CD4-positive, alpha-beta T cell treated with Interleukin-12 subunit alpha and Interleukin-12 subunit beta, for 1 hour (primary cell): ENCODE results near the gene ACOT12.

Source experiments
- DNase-seq: peaks from one replicate; pipeline ENCODE4 v3.0.0-alpha.2; 2020

Gene ACOT12

GRCh38 chr5:81283976-81284375 is 110.0 kb downstream of the ACOT12 start:
- no peak for DNase-seq
